ENCODE data around the gene C11orf24. TPM values are rescaled to one million over a fixed set of nuclear protein-coding genes. Genes with fewer than 3 reads are reported as not detected.

C11orf24 gene
- total RNA-seq, 2 donors from 2014 or later, result 55.3 to 66.6 TPM

- H3K27ac ChIP-seq, result no peak overlapping the region
These were observed 13.4 kb downstream of the C11orf24 start for GRCh38 chr11:68258363-68258765.

GRCh38 chr11:68257477-68258362 is 14.1 kb downstream of the C11orf24 start:
- Histone ChIP-seq H3K4me3 (no peak overlapping the region), H3K4me1 (peaks cover 9% of the 10 kb centered on the region), H3K36me3 (no peaks in the 10 kb centered on the region), H3K9me3 (no peaks in the 10 kb centered on the region), H3K27ac (no peak overlapping the region), H3K27me3 (no peaks in the 10 kb centered on the region), H3K9ac (ENCODE audit: low read depth in 2 of 2, low read length in 2 of 2) (no peak overlapping the region)
- intact Hi-C loops (cut with DNase I), result loop anchor here (2.0 to 5.0 kb wide), 3 partner anchors 39 to 190 kb away; no protein-coding TSS in a partner anchor
- DNase-seq, result peak; percentile 98
- TF ChIP-seq CTCF (IDR thresholded peaks at IDR 0.05), result peak; percentile 77

More at GRCh38 chr11:68258363-68258765, 13.4 kb downstream of the C11orf24 start:
- no peak for TF ChIP-seq CTCF (IDR thresholded peaks at IDR 0.05)
- DNase-seq, result no peak
- no peak overlapping the region for H3K4me3 ChIP-seq
- intact Hi-C loops (cut with DNase I), result loop anchor here (5.0 kb wide), 2 partner anchors 124 to 189 kb away; no protein-coding TSS in a partner anchor
- no peaks in the 10 kb centered on the region for H3K27me3 ChIP-seq
- no peaks in the 10 kb centered on the region for H3K36me3 ChIP-seq
- H3K9me3 ChIP-seq, result no peaks in the 10 kb centered on the region
- H3K9ac ChIP-seq (ENCODE audit: low read depth in 2 of 2, low read length in 2 of 2), result no peak overlapping the region
- peaks cover 9% of the 10 kb centered on the region for H3K4me1 ChIP-seq

- Histone ChIP-seq H3K4me3 (no peak overlapping the region), H3K27me3 (no peaks in the 10 kb centered on the region), H3K9me3 (no peaks in the 10 kb centered on the region), H3K4me1 (peaks cover 9% of the 10 kb centered on the region), H3K27ac (no peak overlapping the region), H3K36me3 (no peaks in the 10 kb centered on the region), H3K9ac (ENCODE audit: low read depth in 2 of 2, low read length in 2 of 2) (no peak overlapping the region)
- intact Hi-C loops (cut with DNase I), result loop anchor here (2.0 to 5.0 kb wide), 3 partner anchors 40 to 191 kb away; no protein-coding TSS in a partner anchor
- DNase-seq, result no peak
- no peak for TF ChIP-seq CTCF (IDR thresholded peaks at IDR 0.05)
These were observed 15.4 kb downstream of the C11orf24 start for GRCh38 chr11:68256331-68256741.

- Histone ChIP-seq H3K9ac (ENCODE audit: low read depth in 2 of 2, low read length in 2 of 2) (no peak overlapping the region), H3K27ac (no peak overlapping the region), H3K4me1 (peaks cover 9% of the 10 kb centered on the region), H3K9me3 (no peaks in the 10 kb centered on the region), H3K27me3 (no peaks in the 10 kb centered on the region), H3K36me3 (no peaks in the 10 kb centered on the region), H3K4me3 (no peak overlapping the region)
- intact Hi-C loops (cut with DNase I), result loop anchor here (5.0 kb wide), 2 partner anchors 127 to 192 kb away; no protein-coding TSS in a partner anchor
- no peak for TF ChIP-seq CTCF (IDR thresholded peaks at IDR 0.05)
- DNase-seq, result no peak
These were observed 16.2 kb downstream of the C11orf24 start for GRCh38 chr11:68255526-68255925.

GRCh38 chr11:68254421-68254820 is 17.4 kb downstream of the C11orf24 start:
- Histone ChIP-seq H3K27ac (no peak overlapping the region), H3K27me3 (no peaks in the 10 kb centered on the region), H3K4me1 (peaks cover 9% of the 10 kb centered on the region), H3K4me3 (no peak overlapping the region), H3K9me3 (no peaks in the 10 kb centered on the region), H3K36me3 (no peaks in the 10 kb centered on the region), H3K9ac (ENCODE audit: low read depth in 2 of 2, low read length in 2 of 2) (no peak overlapping the region)
- no peak for DNase-seq
- no peak for TF ChIP-seq CTCF (IDR thresholded peaks at IDR 0.05)
- intact Hi-C loops (cut with DNase I), result no loop called here

Measured in colonic mucosa (tissue), 4 donors.